ENCODE results near the gene SLC17A4.

GRCh38 chr6:25789475-25789874 lies 34.9 kb downstream of the SLC17A4 start:
- TF ChIP-seq POLR2A (IDR thresholded peaks at IDR 0.05; ENCODE audit: low read depth, low read length) (no peak), POLR2AphosphoS5 (IDR thresholded peaks at IDR 0.05; ENCODE audit: low read depth, low read length) (no peak)
